GM21360 (cell line): ENCODE measurements around the gene FST.

ENCODE experiments used
- ATAC-seq: cut with Tn5 transposase; IDR thresholded peaks from one replicate; pipeline ENCODE4 v1.9.1; 2021; ENCODE audit warnings: mild to moderate bottlenecking, moderate library complexity; ENCODE audit not compliant: unreplicated experiment

The FST gene

GRCh38 chr5:53472720-53473510 is 7.5 kb upstream of the FST start:
- no peak for ATAC-seq

- ATAC-seq: no peak
Measured at GRCh38 chr5:53473633-53474032, 6.8 kb upstream of the FST start.

GRCh38 chr5:53475320-53475719 is 5.1 kb upstream of the FST start:
- ATAC-seq: no peak

GRCh38 chr5:53476019-53476418 is 4.4 kb upstream of the FST start:
- ATAC-seq: no peak

GRCh38 chr5:53476531-53477480 is 3.6 kb upstream of the FST start:
- no peak for ATAC-seq

GRCh38 chr5:53478411-53479044 is 1.9 kb upstream of the FST start:
- ATAC-seq: no peak

GRCh38 chr5:53479045-53479589 is 1.3 kb upstream of the FST start:
- no peak for ATAC-seq

GRCh38 chr5:53479590-53480415 is 626 bp upstream of the FST start:
- no peak for ATAC-seq

GRCh38 chr5:53481159-53481886 is 894 bp downstream of the FST start:
- no peak for ATAC-seq

- peak; percentile 62 for ATAC-seq
Measured at GRCh38 chr5:53481887-53482716, 1.7 kb downstream of the FST start.

GRCh38 chr5:53482717-53483638 is 2.5 kb downstream of the FST start:
- ATAC-seq: no peak

GRCh38 chr5:53487436-53487835 is 7.0 kb downstream of the FST start:
- no peak for ATAC-seq

- ATAC-seq: no peak
Measured at GRCh38 chr5:53488195-53488722, 7.8 kb downstream of the FST start.

GRCh38 chr5:53490747-53491146 is 10.3 kb downstream of the FST start:
- ATAC-seq: no peak

- no peak for ATAC-seq
Measured at GRCh38 chr5:53501054-53501453, 20.6 kb downstream of the FST start.

- ATAC-seq: no peak
Measured at GRCh38 chr5:53503562-53504218, 23.3 kb downstream of the FST start.

GRCh38 chr5:53507013-53507412 is 26.6 kb downstream of the FST start:
- ATAC-seq: no peak
